ENCODE data around the gene CAMK1D.

CAMK1D gene

GRCh38 chr10:12409161-12409560, 59.8 kb downstream of the CAMK1D start:
- TF ChIP-seq OSR1 (CRISPR knock-in tag; IDR thresholded peaks at IDR 0.05) = no peak
- no peak for TF ChIP-seq TCF4 (CRISPR knock-in tag; IDR thresholded peaks at IDR 0.05; ENCODE audit: borderline replicate concordance)
- TF ChIP-seq ZFP30 (CRISPR knock-in tag; IDR thresholded peaks at IDR 0.05) = no peak
- no peak for TF ChIP-seq ZC3H10 (CRISPR knock-in tag; IDR thresholded peaks at IDR 0.05)
- TF ChIP-seq ESRRG (CRISPR knock-in tag; IDR thresholded peaks at IDR 0.05) = no peak
- TF ChIP-seq ISL1 (CRISPR knock-in tag; IDR thresholded peaks at IDR 0.05) = no peak
- no peak for TF ChIP-seq PATZ1 (CRISPR knock-in tag; IDR thresholded peaks at IDR 0.05; ENCODE audit: borderline replicate concordance)
- TF ChIP-seq CSRNP3 (CRISPR knock-in tag; IDR thresholded peaks at IDR 0.05) = no peak
- no peak for TF ChIP-seq ARNTL (CRISPR knock-in tag; IDR thresholded peaks at IDR 0.05; ENCODE audit: borderline replicate concordance, low read depth)
- TF ChIP-seq ZNF8 (CRISPR knock-in tag; IDR thresholded peaks at IDR 0.05) = no peak
- TF ChIP-seq GLIS3 (CRISPR knock-in tag; IDR thresholded peaks at IDR 0.05) = no peak
- no peak for ATAC-seq

- ATAC-seq = no peak
- TF ChIP-seq GLIS3 (CRISPR knock-in tag; IDR thresholded peaks at IDR 0.05) (no peak), ZNF70 (CRISPR knock-in tag; IDR thresholded peaks at IDR 0.05) (no peak), OSR1 (CRISPR knock-in tag; IDR thresholded peaks at IDR 0.05) (no peak)
These were observed 60.3 kb downstream of the CAMK1D start for GRCh38 chr10:12409613-12410012.

- ATAC-seq = no peak
These were observed 63.5 kb downstream of the CAMK1D start for GRCh38 chr10:12412666-12413368.

More at GRCh38 chr10:12412666-12413368, 63.5 kb downstream of the CAMK1D start:
- no peak for TF ChIP-seq ZC3H10 (CRISPR knock-in tag; IDR thresholded peaks at IDR 0.05)
- no peak for TF ChIP-seq POU6F1 (CRISPR knock-in tag; IDR thresholded peaks at IDR 0.05; ENCODE audit: borderline replicate concordance, low read depth)
- TF ChIP-seq CSRNP3 (CRISPR knock-in tag; IDR thresholded peaks at IDR 0.05) = no peak
- TF ChIP-seq TSHZ2 (CRISPR knock-in tag; IDR thresholded peaks at IDR 0.05) = no peak
- no peak for TF ChIP-seq TCF4 (CRISPR knock-in tag; IDR thresholded peaks at IDR 0.05; ENCODE audit: borderline replicate concordance)
- no peak for TF ChIP-seq SNAI2 (CRISPR knock-in tag; IDR thresholded peaks at IDR 0.05)
- TF ChIP-seq OSR1 (CRISPR knock-in tag; IDR thresholded peaks at IDR 0.05) = no peak
- TF ChIP-seq RARB (CRISPR knock-in tag; IDR thresholded peaks at IDR 0.05) = no peak
- TF ChIP-seq ESRRG (CRISPR knock-in tag; IDR thresholded peaks at IDR 0.05) = no peak
- TF ChIP-seq BACH2 (CRISPR knock-in tag; IDR thresholded peaks at IDR 0.05; ENCODE audit: borderline replicate concordance) = no peak
- no peak for TF ChIP-seq PPARA (CRISPR knock-in tag; IDR thresholded peaks at IDR 0.05; ENCODE audit: borderline replicate concordance)
- no peak for TF ChIP-seq ZFP30 (CRISPR knock-in tag; IDR thresholded peaks at IDR 0.05)
- TF ChIP-seq GLIS3 (CRISPR knock-in tag; IDR thresholded peaks at IDR 0.05) = no peak
- TF ChIP-seq ZNF8 (CRISPR knock-in tag; IDR thresholded peaks at IDR 0.05) = no peak
- TF ChIP-seq CSDC2 (CRISPR knock-in tag; IDR thresholded peaks at IDR 0.05) = no peak

All from SK-N-SH treated with all-trans-retinoic acid at 6 μM for 48 hours (cell line).